ENCODE data around the gene SPRYD7.
"Not testable (repeated sequence)": the region's sequence is repeated elsewhere in the genome, so short reads cannot be mapped to it uniquely, and the experiment has no call there.

Gene SPRYD7

DNA sequence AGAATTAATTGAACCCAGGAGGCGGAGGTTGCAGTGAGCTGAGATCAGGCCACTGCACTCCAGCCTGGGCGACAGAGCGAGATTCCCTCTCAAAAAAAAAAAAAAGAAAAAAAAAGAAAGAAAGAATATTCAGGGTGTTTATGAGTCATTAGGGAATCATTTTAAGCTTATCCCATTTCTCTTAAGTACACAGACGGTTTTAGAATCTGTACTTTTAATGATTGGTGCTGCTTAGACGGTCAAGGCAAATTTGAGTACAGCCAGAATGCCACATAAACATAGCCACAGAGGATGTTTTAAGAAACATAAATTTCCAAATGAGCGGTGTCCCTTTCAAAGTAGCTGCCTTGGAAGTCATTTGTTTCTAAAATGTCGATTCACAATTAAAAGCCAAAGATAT lies 2.6 kb downstream of the SPRYD7 start:
- H3K4me3 ChIP-seq (replicated peaks; ENCODE audit: low read depth, low read length): no peak overlapping the region
- TF ChIP-seq, protein P1, sequence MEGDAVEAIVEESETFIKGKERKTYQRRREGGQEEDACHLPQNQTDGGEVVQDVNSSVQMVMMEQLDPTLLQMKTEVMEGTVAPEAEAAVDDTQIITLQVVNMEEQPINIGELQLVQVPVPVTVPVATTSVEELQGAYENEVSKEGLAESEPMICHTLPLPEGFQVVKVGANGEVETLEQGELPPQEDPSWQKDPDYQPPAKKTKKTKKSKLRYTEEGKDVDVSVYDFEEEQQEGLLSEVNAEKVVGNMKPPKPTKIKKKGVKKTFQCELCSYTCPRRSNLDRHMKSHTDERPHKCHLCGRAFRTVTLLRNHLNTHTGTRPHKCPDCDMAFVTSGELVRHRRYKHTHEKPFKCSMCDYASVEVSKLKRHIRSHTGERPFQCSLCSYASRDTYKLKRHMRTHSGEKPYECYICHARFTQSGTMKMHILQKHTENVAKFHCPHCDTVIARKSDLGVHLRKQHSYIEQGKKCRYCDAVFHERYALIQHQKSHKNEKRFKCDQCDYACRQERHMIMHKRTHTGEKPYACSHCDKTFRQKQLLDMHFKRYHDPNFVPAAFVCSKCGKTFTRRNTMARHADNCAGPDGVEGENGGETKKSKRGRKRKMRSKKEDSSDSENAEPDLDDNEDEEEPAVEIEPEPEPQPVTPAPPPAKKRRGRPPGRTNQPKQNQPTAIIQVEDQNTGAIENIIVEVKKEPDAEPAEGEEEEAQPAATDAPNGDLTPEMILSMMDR (IDR thresholded peaks at IDR 0.05; ENCODE audit: low read length, missing control alignments): no peak
- no peak for DNase-seq (ENCODE audit: low read depth)

DNA sequence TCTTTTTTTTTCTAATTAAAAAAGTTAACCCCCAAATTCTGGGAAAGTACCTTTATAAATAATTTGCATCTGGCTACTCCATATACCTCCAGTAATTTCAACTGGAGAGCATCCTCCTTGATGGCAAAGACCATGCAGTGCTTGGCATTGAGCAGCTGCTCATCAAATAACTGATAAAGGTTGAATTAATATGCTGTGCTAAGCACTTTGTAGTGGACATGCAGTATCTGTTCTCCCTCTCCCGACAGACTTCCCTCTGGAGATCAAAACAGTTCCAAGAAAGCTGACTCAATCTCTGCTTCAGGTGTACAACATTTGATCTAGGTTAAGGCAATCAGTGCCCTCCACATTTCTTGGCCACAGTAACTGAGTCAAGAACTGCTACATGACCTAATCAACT lies 3.3 kb downstream of the SPRYD7 start:
- TF ChIP-seq, protein P1 (IDR thresholded peaks at IDR 0.05; ENCODE audit: low read length, missing control alignments): no peak
- no peak for DNase-seq (ENCODE audit: low read depth)
- H3K4me3 ChIP-seq (replicated peaks; ENCODE audit: low read depth, low read length): no peak overlapping the region

DNA sequence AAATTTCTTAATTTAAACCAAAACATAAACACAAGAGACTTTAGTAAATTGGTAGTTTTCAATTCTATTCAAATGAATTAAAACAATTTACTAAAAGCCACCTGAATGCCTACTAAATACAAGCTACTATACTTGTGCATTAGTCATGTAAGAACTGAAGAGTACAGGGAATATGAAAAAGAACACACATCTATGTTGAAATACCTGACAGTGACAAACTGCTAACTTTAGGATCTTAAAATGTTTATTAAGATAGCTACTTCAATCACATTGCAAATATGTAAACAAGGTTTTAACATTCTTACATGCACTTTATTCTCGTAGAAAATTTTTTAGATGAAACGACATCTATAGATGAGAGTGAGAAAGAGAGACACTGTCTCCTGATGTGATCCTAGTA lies 4.1 kb downstream of the SPRYD7 start:
- no peak for DNase-seq (ENCODE audit: low read depth)
- TF ChIP-seq, protein P1 (IDR thresholded peaks at IDR 0.05; ENCODE audit: low read length, missing control alignments): no peak
- no peak overlapping the region for H3K4me3 ChIP-seq (replicated peaks; ENCODE audit: low read depth, low read length)

DNA sequence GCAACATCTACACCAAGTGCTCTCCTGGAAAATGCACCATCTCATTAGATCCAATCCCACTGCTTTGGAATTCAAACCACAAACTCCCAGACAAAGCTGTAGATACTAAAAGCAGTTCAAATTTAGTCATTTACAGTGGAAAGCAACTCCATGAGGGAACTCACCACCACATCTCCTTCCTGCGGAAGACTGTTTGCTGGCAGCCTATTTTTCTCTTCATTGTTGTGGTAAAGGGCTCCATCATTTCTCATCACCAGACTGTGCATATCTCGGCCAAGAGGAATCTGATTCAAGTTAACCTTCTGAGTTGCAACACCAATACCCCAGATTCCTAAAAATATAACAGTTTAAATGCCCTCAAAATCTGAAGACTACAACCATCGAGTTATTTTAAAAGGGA lies 8.4 kb downstream of the SPRYD7 start:
- H3K4me3 ChIP-seq (replicated peaks; ENCODE audit: low read depth, low read length): no peak overlapping the region
- DNase-seq (ENCODE audit: low read depth): peak; percentile 83
- TF ChIP-seq, protein P1 (IDR thresholded peaks at IDR 0.05; ENCODE audit: low read length, missing control alignments): no peak

DNA sequence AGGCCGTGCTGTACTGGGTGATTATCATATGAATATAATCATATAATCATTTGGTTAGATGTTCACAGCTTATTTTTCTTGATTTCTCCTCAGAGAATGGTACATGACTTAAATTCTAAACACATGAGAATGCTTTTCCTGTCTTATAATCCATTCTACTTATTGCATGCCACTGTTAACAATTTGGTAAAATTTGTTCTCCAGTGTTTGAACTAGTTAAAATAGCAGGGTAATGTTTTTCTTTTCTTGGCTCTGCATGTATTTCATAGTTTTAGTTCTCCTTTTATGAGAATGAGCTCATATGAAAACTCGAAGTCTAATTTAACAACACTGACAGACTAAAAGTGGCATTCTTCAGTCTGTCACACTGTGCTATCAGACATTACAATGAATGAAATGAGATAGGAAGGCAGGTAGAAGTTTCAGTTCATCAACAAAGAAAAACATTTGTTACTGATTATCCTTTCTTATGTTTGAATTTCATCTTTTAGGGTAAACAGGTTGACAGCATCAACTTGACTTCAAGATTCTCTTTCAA lies 10.2 kb downstream of the SPRYD7 start:
- no peak overlapping the region for H3K4me3 ChIP-seq (replicated peaks; ENCODE audit: low read depth, low read length)
- DNase-seq (ENCODE audit: low read depth): no peak
- TF ChIP-seq, protein P1 (IDR thresholded peaks at IDR 0.05; ENCODE audit: low read length, missing control alignments): no peak

DNA sequence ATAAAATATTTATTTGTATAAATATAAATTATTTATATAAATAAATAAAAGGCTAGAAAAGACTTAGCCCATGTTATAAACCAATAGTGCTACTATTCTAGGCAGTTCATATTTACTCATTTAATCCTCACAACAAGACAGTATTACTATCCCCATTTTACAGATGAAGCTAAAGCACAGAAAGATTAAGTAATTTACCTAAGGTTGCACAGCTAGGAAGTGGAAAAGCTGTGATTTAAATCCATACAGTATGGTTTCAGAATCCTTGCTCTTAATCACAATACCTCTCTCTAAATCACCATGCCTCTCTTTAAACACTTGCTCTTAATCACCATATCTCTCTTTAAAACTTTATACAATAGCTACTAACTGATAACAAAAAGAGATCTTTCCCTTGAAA lies 13.8 kb downstream of the SPRYD7 start:
- H3K4me3 ChIP-seq (replicated peaks; ENCODE audit: low read depth, low read length): no peak overlapping the region
- no peak for DNase-seq (ENCODE audit: low read depth)
- TF ChIP-seq, protein P1 (IDR thresholded peaks at IDR 0.05; ENCODE audit: low read length, missing control alignments): no peak

DNA sequence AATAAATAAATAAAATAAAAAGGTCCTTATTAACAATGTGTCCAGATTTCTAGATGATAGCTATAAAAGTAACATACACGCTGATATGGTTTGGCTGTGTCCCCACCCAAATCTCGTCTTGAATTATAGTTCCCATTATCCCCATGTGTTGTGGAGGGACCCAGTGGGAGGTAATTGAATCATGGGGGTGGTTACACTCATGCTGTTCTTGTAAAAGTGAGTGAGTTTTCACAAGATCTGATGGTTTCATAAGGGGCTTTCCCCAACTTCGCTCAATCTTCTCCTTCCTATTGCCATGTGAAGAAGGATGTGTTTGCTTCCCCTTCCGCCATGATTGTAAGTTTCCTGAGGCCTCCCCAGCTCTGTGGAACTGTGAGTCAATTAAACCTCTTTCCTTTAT lies 15.2 kb downstream of the SPRYD7 start:
- not testable (repeated sequence) for DNase-seq (ENCODE audit: low read depth); H3K4me3 ChIP-seq (replicated peaks; ENCODE audit: low read depth, low read length)

DNA sequence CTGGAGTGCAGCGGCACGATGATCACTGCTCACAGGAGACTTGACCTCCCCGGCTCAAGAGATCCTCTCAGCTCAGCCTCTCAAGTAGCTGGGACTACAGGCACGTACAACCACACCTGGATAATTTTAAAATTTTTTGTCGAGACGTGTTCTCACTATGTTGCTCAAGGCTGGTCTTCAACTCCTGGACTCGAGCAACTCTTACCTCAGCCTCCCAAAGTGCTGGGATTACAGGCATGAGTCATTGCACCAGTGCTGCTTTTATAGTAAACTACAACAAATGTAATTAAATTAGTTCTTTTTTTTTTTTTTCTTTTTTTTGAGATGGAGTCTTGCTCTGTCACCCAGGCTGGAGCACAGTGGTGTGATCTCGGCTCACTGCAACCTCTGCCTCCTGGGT lies 18.0 kb downstream of the SPRYD7 start:
- H3K4me3 ChIP-seq (replicated peaks; ENCODE audit: low read depth, low read length); DNase-seq (ENCODE audit: low read depth): not testable (repeated sequence)
